Stimulated activated naive B cell treated with anti-CD40 and anti-IgM and Interleukin-4, amounts not matched to agents 10 μg/mL and 1 μg/mL and 100 μg/mL, for 72 hours (primary cell): ENCODE data around the gene ZNF674.

Experiments
- ATAC-seq, 2 donors: fragments of 150-1000 bp; cut with Tn5 transposase; replicated peaks; 2 replicates each; pipeline ENCODE4 v1.10.0; 2021; ENCODE audit warnings: moderate library complexity in 1 of 2
- DNase-seq: peaks from one replicate; pipeline ENCODE4 v3.0.0; 2021
- H3K27ac Mint-ChIP-seq: one replicate; pipeline ENCODE4 v1.8.0; 2022; ENCODE audit warnings: mild to moderate bottlenecking, mixed read lengths
- H3K27me3 Mint-ChIP-seq, 2 donors: one replicate each; pipeline ENCODE4 v1.8.0; 2022; ENCODE audit warnings: mixed read lengths in 2 of 2
- H3K36me3 Mint-ChIP-seq, 2 donors: one replicate each; pipeline ENCODE4 v1.8.0; 2022; ENCODE audit warnings: mixed read lengths in 2 of 2, mild to moderate bottlenecking in 1 of 2
- H3K4me1 Mint-ChIP-seq, 2 donors: one replicate each; pipeline ENCODE4 v1.8.0; 2022; ENCODE audit warnings: mixed read lengths in 2 of 2, mild to moderate bottlenecking in 1 of 2
- H3K4me3 Mint-ChIP-seq, 2 donors: one replicate each; pipeline ENCODE4 v1.8.0; 2022; ENCODE audit warnings: mild to moderate bottlenecking in 2 of 2, mixed read lengths in 2 of 2, moderate library complexity in 1 of 2
- H3K9me3 Mint-ChIP-seq, 2 donors: one replicate each; pipeline ENCODE4 v1.8.0; 2022; ENCODE audit warnings: mixed read lengths in 2 of 2, mild to moderate bottlenecking in 1 of 2

ZNF674 gene

GRCh38 chrX:46574774-46575381 lies 29.7 kb upstream of the ZNF674 start:
- H3K9me3 Mint-ChIP-seq, result no peaks in the 10 kb centered on the region
- H3K4me1 Mint-ChIP-seq, result peaks cover 29 to 59% of the 10 kb centered on the region in 2 donors
- DNase-seq (peak; percentile 5), ATAC-seq (peak; percentile 6 to 14)
- H3K27ac Mint-ChIP-seq, result no peak overlapping the region
- peaks cover 0 to 7% of the 10 kb centered on the region in 2 donors for H3K36me3 Mint-ChIP-seq
- H3K27me3 Mint-ChIP-seq, result no peaks in the 10 kb centered on the region
- H3K4me3 Mint-ChIP-seq, result peak overlapping the region; percentile 79 to 88

GRCh38 chrX:46573892-46574773 lies 28.9 kb upstream of the ZNF674 start:
- Mint-ChIP-seq H3K9me3 (no peaks in the 10 kb centered on the region), H3K27ac (peak overlapping the region; percentile 81), H3K4me1 (peaks cover 29 to 59% of the 10 kb centered on the region in 2 donors), H3K4me3 (peak overlapping the region; percentile 79 to 88), H3K36me3 (peaks cover 0 to 7% of the 10 kb centered on the region in 2 donors), H3K27me3 (peaks cover 0 to 2% of the 10 kb centered on the region in 2 donors)
- peak; percentile 39 to 47 for ATAC-seq
- DNase-seq, result peak; percentile 41

- Mint-ChIP-seq H3K4me3 (peak within 1 kb of the TSS; percentile 79 to 88), H3K27me3 (peaks cover 0 to 7% of the 10 kb centered on the region in 2 donors), H3K27ac (peak within 1 kb of the TSS; percentile 89), H3K4me1 (peaks cover 29 to 57% of the 10 kb centered on the region in 2 donors), H3K36me3 (peaks cover 0 to 4% of the 10 kb centered on the region in 2 donors), H3K9me3 (no peaks in the 10 kb centered on the region)
- ATAC-seq (peak; percentile 53 to 71), DNase-seq (peak; percentile 29)
Measured at GRCh38 chrX:46573331-46573891, 28.2 kb upstream of the ZNF674 start, which contains the start of gene CHST7. CHST7 (plus strand) TSS chrX:46573765; CDS start chrX:46573932, 167 bp downstream.

- H3K4me1 Mint-ChIP-seq, result peaks cover 28 to 50% of the 10 kb centered on the region in 2 donors
- H3K27me3 Mint-ChIP-seq, result peaks cover 0 to 7% of the 10 kb centered on the region in 2 donors
- ATAC-seq (peak; percentile 48 to 60), DNase-seq (peak; percentile 10)
- H3K36me3 Mint-ChIP-seq, result no peaks in the 10 kb centered on the region
- H3K27ac Mint-ChIP-seq, result peak overlapping the region; percentile 89
- H3K4me3 Mint-ChIP-seq, result peak overlapping the region; percentile 59 to 88
- H3K9me3 Mint-ChIP-seq, result no peaks in the 10 kb centered on the region
Measured at GRCh38 chrX:46572340-46572936, 27.2 kb upstream of the ZNF674 start.

GRCh38 chrX:46571423-46572339 lies 26.5 kb upstream of the ZNF674 start:
- ATAC-seq, result peak; percentile 38 to 55
- no peak for DNase-seq
- Mint-ChIP-seq H3K27me3 (peaks cover 0 to 7% of the 10 kb centered on the region in 2 donors), H3K4me3 (peak overlapping the region; percentile 59 to 88), H3K9me3 (no peaks in the 10 kb centered on the region), H3K27ac (peak overlapping the region; percentile 89), H3K36me3 (no peaks in the 10 kb centered on the region), H3K4me1 (peaks cover 24 to 43% of the 10 kb centered on the region in 2 donors)

GRCh38 chrX:46569621-46570020 lies 24.4 kb upstream of the ZNF674 start:
- H3K4me3 Mint-ChIP-seq, result no peak overlapping the region
- no peaks in the 10 kb centered on the region for H3K9me3 Mint-ChIP-seq
- H3K4me1 Mint-ChIP-seq, result peaks cover 13 to 28% of the 10 kb centered on the region in 2 donors
- ATAC-seq (no peak), DNase-seq (no peak)
- no peak overlapping the region for H3K27ac Mint-ChIP-seq
- no peaks in the 10 kb centered on the region for H3K36me3 Mint-ChIP-seq
- H3K27me3 Mint-ChIP-seq, result peaks cover 0 to 16% of the 10 kb centered on the region in 2 donors

GRCh38 chrX:46567388-46567787 lies 22.2 kb upstream of the ZNF674 start:
- Mint-ChIP-seq H3K36me3 (no peaks in the 10 kb centered on the region), H3K9me3 (no peaks in the 10 kb centered on the region), H3K27ac (no peak overlapping the region), H3K4me3 (no peak overlapping the region), H3K27me3 (peaks cover 0 to 20% of the 10 kb centered on the region in 2 donors), H3K4me1 (peaks cover 11 to 22% of the 10 kb centered on the region in 2 donors)
- no peak for DNase-seq
- ATAC-seq, result no peak

- Mint-ChIP-seq H3K27ac (peak overlapping the region; percentile 21), H3K9me3 (no peaks in the 10 kb centered on the region), H3K27me3 (peaks cover 6 to 23% of the 10 kb centered on the region in 2 donors), H3K36me3 (peaks cover 0 to 6% of the 10 kb centered on the region in 2 donors), H3K4me1 (peaks cover 9 to 18% of the 10 kb centered on the region in 2 donors), H3K4me3 (peak overlapping the region in 1 of 2 donors; percentile 59)
- DNase-seq (peak; percentile 71), ATAC-seq (peak; percentile 98 to 100)
Measured at GRCh38 chrX:46561824-46562657, 16.8 kb upstream of the ZNF674 start.

- Mint-ChIP-seq H3K4me3 (no peak overlapping the region), H3K27me3 (peaks cover 8 to 12% of the 10 kb centered on the region in 2 donors), H3K4me1 (peaks cover 9 to 18% of the 10 kb centered on the region in 2 donors), H3K27ac (no peak overlapping the region), H3K36me3 (peaks cover 0 to 6% of the 10 kb centered on the region in 2 donors), H3K9me3 (no peaks in the 10 kb centered on the region)
- no peak for ATAC-seq
- no peak for DNase-seq
Measured at GRCh38 chrX:46559062-46559461, 13.8 kb upstream of the ZNF674 start.

- no peak for ATAC-seq
- no peaks in the 10 kb centered on the region for H3K4me1 Mint-ChIP-seq
- no peak overlapping the region for H3K4me3 Mint-ChIP-seq
- H3K36me3 Mint-ChIP-seq, result peaks cover 4 to 10% of the 10 kb centered on the region in 2 donors
- no peaks in the 10 kb centered on the region for H3K9me3 Mint-ChIP-seq
- peaks cover 8% of the 10 kb centered on the region in 2 donors for H3K27me3 Mint-ChIP-seq
- no peak for DNase-seq
- H3K27ac Mint-ChIP-seq, result no peak overlapping the region
Measured at GRCh38 chrX:46554942-46555341, 9.7 kb upstream of the ZNF674 start.

- ATAC-seq (no peak), DNase-seq (no peak)
- Mint-ChIP-seq H3K27ac (no peak overlapping the region), H3K4me3 (no peak overlapping the region), H3K4me1 (peaks cover 0 to under 1% of the 10 kb centered on the region in 2 donors), H3K27me3 (peaks cover 8% of the 10 kb centered on the region in 2 donors), H3K36me3 (peaks cover 5 to 9% of the 10 kb centered on the region in 2 donors), H3K9me3 (peaks cover 0 to 1% of the 10 kb centered on the region in 2 donors)
Measured at GRCh38 chrX:46553935-46554334, 8.7 kb upstream of the ZNF674 start.

GRCh38 chrX:46551494-46552128 lies 6.4 kb upstream of the ZNF674 start:
- peaks cover 0 to 4% of the 10 kb centered on the region in 2 donors for H3K9me3 Mint-ChIP-seq
- peaks cover 7 to 11% of the 10 kb centered on the region in 2 donors for H3K36me3 Mint-ChIP-seq
- DNase-seq (no peak), ATAC-seq (no peak)
- H3K4me1 Mint-ChIP-seq, result peaks cover 2 to 3% of the 10 kb centered on the region in 2 donors
- H3K4me3 Mint-ChIP-seq, result no peak overlapping the region
- no peak overlapping the region for H3K27ac Mint-ChIP-seq
- H3K27me3 Mint-ChIP-seq, result no peaks in the 10 kb centered on the region
